GM18507 (cell line): ENCODE data around the gene CD164L2.

Experiments used
- DNase-seq: peaks from one replicate; pipeline ENCODE4 v3.0.0; 2011; ENCODE audit warnings: low read depth; ENCODE audit not compliant: insufficient read length; ENCODE audit errors: extremely low spot score
- FAIRE-seq: peaks from 2 replicates; lab custom pipeline; 2011; peaks lifted over from hg19 to GRCh38; lab: Jason Lieb, UNC

Gene CD164L2

GRCh38 chr1:27332536-27333281, 50.4 kb downstream of the CD164L2 start:
- peak; percentile 64 for FAIRE-seq
- peak; percentile 49 for DNase-seq

- FAIRE-seq = no peak
- DNase-seq = no peak
These were observed 51.2 kb downstream of the CD164L2 start for GRCh38 chr1:27331922-27332321.

- DNase-seq = no peak
- no peak for FAIRE-seq
These were observed 51.7 kb downstream of the CD164L2 start for GRCh38 chr1:27331426-27331825.

GRCh38 chr1:27330786-27331185, 52.3 kb downstream of the CD164L2 start:
- FAIRE-seq (no peak), DNase-seq (no peak)
